ENCODE measurements around the gene KANSL1. TPM values are rescaled to one million over a fixed set of nuclear protein-coding genes. Genes with fewer than 3 reads are reported as not detected.

Gene KANSL1
- total RNA-seq, 1 experiment from 2014 or later: 83.0 TPM

DNA sequence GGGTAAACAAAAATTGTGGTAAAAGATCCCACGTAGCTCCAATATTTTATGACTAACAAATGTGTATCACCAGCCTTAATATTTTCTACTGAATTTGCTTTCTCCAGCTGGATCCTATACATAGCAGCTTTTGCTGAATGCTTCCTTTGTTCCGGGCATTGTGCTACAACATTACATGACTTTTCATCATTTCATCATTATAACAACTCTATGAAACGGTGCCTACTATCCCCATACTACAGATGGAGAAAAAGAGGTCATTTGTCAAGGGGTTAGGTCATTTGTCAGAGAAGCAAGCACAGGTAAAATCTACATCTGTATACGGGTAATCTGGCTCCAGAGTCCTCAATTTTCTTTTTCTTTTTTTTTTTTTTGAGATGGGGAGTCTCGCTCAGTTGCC is 74.3 kb downstream of the KANSL1 start:
- no peak for TF ChIP-seq CTCF (IDR thresholded peaks at IDR 0.05; ENCODE audit: insufficient read depth in 1 of 2, low read depth in 1 of 2, low read length in 1 of 2, severe bottlenecking in 1 of 2, unreplicated experiment in 1 of 2)
- H3K27ac Mint-ChIP-seq (ENCODE audit: unreplicated experiment): no peak overlapping the region
- ChIA-PET CTCF (no interaction called here), POLR2A (no interaction called here)
- peaks cover 12% of the 10 kb centered on the region for H3K36me3 Mint-ChIP-seq (ENCODE audit: insufficient read depth, unreplicated experiment)
- BruUV-seq (replicated peaks): no TSS peak
- Histone ChIP-seq H3K4me1 (0 out of 2 replicates have a peak, but pooled peaks cover 7% of the 10 kb centered on the region), H3K9me3 (no peaks in the 10 kb centered on the region), H3K27me3 (replicated peaks; ENCODE audit: control insufficient read depth, insufficient read depth, low read length) (no peaks in the 10 kb centered on the region), H3K4me3 (ENCODE audit: low read depth, low read length) (no peak overlapping the region), H3K36me3 (ENCODE audit: control insufficient read depth, insufficient read depth, low read length) (no peaks in the 10 kb centered on the region)
- peaks cover 21% of the 10 kb centered on the region for H3K4me1 Mint-ChIP-seq (ENCODE audit: low read depth, unreplicated experiment)
- intact Hi-C loops (cut with micrococcal nuclease; ENCODE audit: unreplicated experiment): loop anchor here (1.0 kb wide), 1 partner anchor 9 kb away; no protein-coding TSS in a partner anchor
- no peak for DNase-seq
- peaks cover 9% of the 10 kb centered on the region for H3K9me3 Mint-ChIP-seq (ENCODE audit: unreplicated experiment)
- no peaks in the 10 kb centered on the region for H3K27me3 Mint-ChIP-seq (ENCODE audit: insufficient read depth, unreplicated experiment)
- H3K4me3 Mint-ChIP-seq (ENCODE audit: unreplicated experiment): no peak overlapping the region

DNA sequence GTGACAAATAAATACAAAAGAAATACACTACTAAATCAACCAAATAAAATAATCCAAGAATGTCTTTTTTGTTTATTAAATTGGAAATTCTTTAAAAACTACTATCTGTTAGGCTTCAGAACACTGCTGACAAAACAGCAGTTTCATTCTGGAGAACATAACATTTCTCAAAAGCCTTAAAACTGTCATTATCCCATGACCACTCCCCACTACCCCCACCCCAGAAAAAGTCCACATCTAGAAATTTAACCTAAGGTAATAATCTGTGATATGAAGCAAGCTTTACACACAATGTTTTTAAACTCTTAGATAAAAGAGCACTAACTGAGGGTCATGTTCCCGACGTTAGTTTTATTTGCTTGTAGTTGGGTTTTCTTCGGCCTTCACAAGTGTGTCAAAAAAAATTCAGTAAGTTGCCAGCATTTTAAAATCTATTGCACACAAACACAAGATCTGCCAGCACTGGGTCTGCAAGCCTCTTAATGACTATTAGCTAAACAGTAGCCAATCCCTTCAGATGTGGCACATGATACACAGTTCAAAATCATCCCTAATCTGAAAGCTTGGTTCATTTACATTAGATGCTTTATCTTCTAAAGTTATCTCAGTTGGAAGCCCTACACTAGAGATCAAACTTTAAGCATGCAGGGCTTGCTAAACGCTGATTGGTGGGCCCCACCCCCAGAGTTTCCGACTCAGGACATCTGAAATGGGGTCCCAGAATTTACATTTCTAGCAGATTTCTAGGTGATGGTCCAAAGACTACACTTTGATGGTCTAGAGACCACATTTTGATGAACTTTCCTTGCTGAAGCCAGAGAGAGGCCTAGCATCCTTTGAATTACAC is 75.2 kb downstream of the KANSL1 start:
- Histone ChIP-seq H3K9me3 (no peaks in the 10 kb centered on the region), H3K4me1 (0 out of 2 replicates have a peak, but pooled peaks cover 7% of the 10 kb centered on the region), H3K27me3 (replicated peaks; ENCODE audit: control insufficient read depth, insufficient read depth, low read length) (no peaks in the 10 kb centered on the region), H3K4me3 (ENCODE audit: low read depth, low read length) (no peak overlapping the region), H3K36me3 (ENCODE audit: control insufficient read depth, insufficient read depth, low read length) (no peaks in the 10 kb centered on the region)
- POLR2A ChIA-PET: no interaction called here
- CTCF ChIA-PET: no interaction called here
- peaks cover 21% of the 10 kb centered on the region for H3K4me1 Mint-ChIP-seq (ENCODE audit: low read depth, unreplicated experiment)
- H3K27ac Mint-ChIP-seq (ENCODE audit: unreplicated experiment): no peak overlapping the region
- no peak for TF ChIP-seq CTCF (IDR thresholded peaks at IDR 0.05; ENCODE audit: insufficient read depth in 1 of 2, low read depth in 1 of 2, low read length in 1 of 2, severe bottlenecking in 1 of 2, unreplicated experiment in 1 of 2)
- no TSS peak for BruUV-seq (replicated peaks)
- H3K27me3 Mint-ChIP-seq (ENCODE audit: insufficient read depth, unreplicated experiment): no peaks in the 10 kb centered on the region
- intact Hi-C loops (cut with micrococcal nuclease; ENCODE audit: unreplicated experiment): no loop called here
- peaks cover 12% of the 10 kb centered on the region for H3K36me3 Mint-ChIP-seq (ENCODE audit: insufficient read depth, unreplicated experiment)
- no peak overlapping the region for H3K4me3 Mint-ChIP-seq (ENCODE audit: unreplicated experiment)
- H3K9me3 Mint-ChIP-seq (ENCODE audit: unreplicated experiment): peaks cover 9% of the 10 kb centered on the region
- no peak for DNase-seq

DNA sequence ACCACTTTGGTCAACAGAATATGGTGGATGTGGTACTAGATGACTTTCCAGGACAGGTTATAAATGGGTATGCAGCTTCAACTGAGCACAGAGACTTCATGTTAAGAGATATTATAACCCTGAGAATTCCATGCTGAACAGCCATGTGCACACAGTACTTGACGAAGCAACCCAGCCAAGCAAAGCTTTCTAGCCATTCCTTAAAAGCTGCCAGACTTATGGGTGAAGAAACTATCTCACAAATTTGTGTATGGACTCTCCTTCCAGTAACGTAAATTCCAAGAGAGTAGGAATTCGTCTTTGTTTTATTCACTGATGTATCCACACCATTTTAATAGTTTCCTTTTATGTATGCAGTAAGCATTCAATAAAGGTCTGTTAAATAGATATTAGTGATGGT is 76.1 kb downstream of the KANSL1 start:
- Histone ChIP-seq H3K9me3 (no peaks in the 10 kb centered on the region), H3K36me3 (ENCODE audit: control insufficient read depth, insufficient read depth, low read length) (no peaks in the 10 kb centered on the region), H3K4me3 (ENCODE audit: low read depth, low read length) (no peak overlapping the region), H3K4me1 (0 out of 2 replicates have a peak, but pooled peaks cover 7% of the 10 kb centered on the region), H3K27me3 (replicated peaks; ENCODE audit: control insufficient read depth, insufficient read depth, low read length) (no peaks in the 10 kb centered on the region)
- ChIA-PET CTCF (no interaction called here), POLR2A (no interaction called here)
- H3K36me3 Mint-ChIP-seq (ENCODE audit: insufficient read depth, unreplicated experiment): peaks cover 18% of the 10 kb centered on the region
- TF ChIP-seq CTCF (IDR thresholded peaks at IDR 0.05; ENCODE audit: insufficient read depth in 1 of 2, low read depth in 1 of 2, low read length in 1 of 2, severe bottlenecking in 1 of 2, unreplicated experiment in 1 of 2): no peak
- BruUV-seq (replicated peaks): no TSS peak
- H3K4me3 Mint-ChIP-seq (ENCODE audit: unreplicated experiment): no peak overlapping the region
- H3K9me3 Mint-ChIP-seq (ENCODE audit: unreplicated experiment): peaks cover 9% of the 10 kb centered on the region
- DNase-seq: no peak
- no peak overlapping the region for H3K27ac Mint-ChIP-seq (ENCODE audit: unreplicated experiment)
- peaks cover 21% of the 10 kb centered on the region for H3K4me1 Mint-ChIP-seq (ENCODE audit: low read depth, unreplicated experiment)
- no peaks in the 10 kb centered on the region for H3K27me3 Mint-ChIP-seq (ENCODE audit: insufficient read depth, unreplicated experiment)
- intact Hi-C loops (cut with micrococcal nuclease; ENCODE audit: unreplicated experiment): no loop called here
